Neural crest cell (in vitro differentiated cells): ENCODE measurements around the gene COA3. TPM values are rescaled to one million over a fixed set of nuclear protein-coding genes. Genes with fewer than 3 reads are reported as not detected.

Source experiments
- DNase-seq: peaks from one replicate; pipeline ENCODE4 v3.0.0; 2021; ENCODE audit warnings: low read depth, mixed read lengths, low spot score
- H3K27ac Mint-ChIP-seq: one replicate; pipeline ENCODE4 v1.8.0; 2021; ENCODE audit warnings: mild to moderate bottlenecking, mixed read lengths; ENCODE audit not compliant: unreplicated experiment
- H3K27me3 Mint-ChIP-seq: 2 replicates; pipeline ENCODE4 v1.8.0; 2021; ENCODE audit warnings: low read depth, mild to moderate bottlenecking, mixed read lengths
- H3K36me3 Mint-ChIP-seq: 2 replicates; pipeline ENCODE4 v1.8.0; 2021; ENCODE audit warnings: low read depth, mild to moderate bottlenecking, mixed read lengths
- H3K4me1 Mint-ChIP-seq: 2 replicates; pipeline ENCODE4 v1.8.0; 2021; ENCODE audit warnings: mixed read lengths
- H3K4me3 Mint-ChIP-seq: one replicate; pipeline ENCODE4 v1.8.0; 2021; ENCODE audit warnings: mild to moderate bottlenecking, mixed read lengths
- H3K9me3 Mint-ChIP-seq: 2 replicates; pipeline ENCODE4 v1.8.0; 2021; ENCODE audit warnings: mixed read lengths
- CTCF ChIP-seq: fragments of 200-600 bp; sonication (generic); conservative IDR thresholded peaks from 2 replicates; pipeline ENCODE4 v1.5.0; 2021; ENCODE audit warnings: antibody characterized with exemption, mild to moderate bottlenecking
- total RNA-seq: library from RNA; stranded (reverse); gene quantifications from 2 replicates; pipeline ENCODE4 v1.2.1, GENCODE V29; 2021

Gene COA3
- total RNA-seq, 1 donor from 2014 or later = 92.7 TPM

GRCh38 chr17:42791948-42792347 is 6.6 kb downstream of the COA3 start:
- no peak for TF ChIP-seq CTCF
- H3K9me3 Mint-ChIP-seq = no peaks in the 10 kb centered on the region
- H3K27me3 Mint-ChIP-seq = peaks cover 18% of the 10 kb centered on the region
- peaks cover 5% of the 10 kb centered on the region for H3K36me3 Mint-ChIP-seq
- no peak overlapping the region for H3K4me3 Mint-ChIP-seq
- DNase-seq = no peak
- H3K4me1 Mint-ChIP-seq = no peaks in the 10 kb centered on the region
- H3K27ac Mint-ChIP-seq = no peak overlapping the region

- no peak for TF ChIP-seq CTCF
- Mint-ChIP-seq H3K9me3 (no peaks in the 10 kb centered on the region), H3K4me1 (no peaks in the 10 kb centered on the region), H3K27me3 (peaks cover 54% of the 10 kb centered on the region), H3K4me3 (no peak overlapping the region), H3K36me3 (no peaks in the 10 kb centered on the region), H3K27ac (no peak overlapping the region)
- no peak for DNase-seq
These were observed 11.2 kb downstream of the COA3 start for GRCh38 chr17:42787266-42787665.

- H3K36me3 Mint-ChIP-seq = no peaks in the 10 kb centered on the region
- no peak overlapping the region for H3K27ac Mint-ChIP-seq
- no peak for DNase-seq
- peaks cover 6% of the 10 kb centered on the region for H3K4me1 Mint-ChIP-seq
- peaks cover 68% of the 10 kb centered on the region for H3K27me3 Mint-ChIP-seq
- no peak overlapping the region for H3K4me3 Mint-ChIP-seq
- no peak for TF ChIP-seq CTCF
- no peaks in the 10 kb centered on the region for H3K9me3 Mint-ChIP-seq
These were observed 13.5 kb downstream of the COA3 start for GRCh38 chr17:42784811-42785592.

GRCh38 chr17:42784409-42784808 is 14.1 kb downstream of the COA3 start:
- DNase-seq = no peak
- H3K4me1 Mint-ChIP-seq = peaks cover 10% of the 10 kb centered on the region
- no peak overlapping the region for H3K4me3 Mint-ChIP-seq
- H3K27me3 Mint-ChIP-seq = peaks cover 74% of the 10 kb centered on the region
- TF ChIP-seq CTCF = no peak
- no peak overlapping the region for H3K27ac Mint-ChIP-seq
- H3K36me3 Mint-ChIP-seq = no peaks in the 10 kb centered on the region
- H3K9me3 Mint-ChIP-seq = no peaks in the 10 kb centered on the region

- Mint-ChIP-seq H3K4me3 (no peak overlapping the region), H3K36me3 (no peaks in the 10 kb centered on the region), H3K4me1 (peaks cover 12% of the 10 kb centered on the region), H3K9me3 (no peaks in the 10 kb centered on the region), H3K27me3 (peaks cover 72% of the 10 kb centered on the region), H3K27ac (no peak overlapping the region)
- no peak for TF ChIP-seq CTCF
- no peak for DNase-seq
These were observed 14.7 kb downstream of the COA3 start for GRCh38 chr17:42783791-42784138.
